Stimulated activated memory B cell treated with anti-CD40 and anti-IgM and Interleukin-4, amounts not matched to agents 10 μg/mL and 1 μg/mL and 100 μg/mL, for 72 hours (primary cell): ENCODE data around the gene COL24A1.
"Not testable (repeated sequence)": the region's sequence is repeated elsewhere in the genome, so short reads cannot be mapped to it uniquely, and the experiment has no call there.

Experiments used
- ATAC-seq: fragments of 150-1000 bp; cut with Tn5 transposase; 2 replicates; pipeline ENCODE4 v1.10.0; 2021
- H3K27ac Mint-ChIP-seq: one replicate; pipeline ENCODE4 v1.8.0; 2022; ENCODE audit warnings: mild to moderate bottlenecking, mixed read lengths
- H3K27me3 Mint-ChIP-seq: one replicate; pipeline ENCODE4 v1.8.0; 2022; ENCODE audit warnings: mixed read lengths
- H3K36me3 Mint-ChIP-seq: one replicate; pipeline ENCODE4 v1.8.0; 2022; ENCODE audit warnings: mixed read lengths
- H3K4me1 Mint-ChIP-seq: one replicate; pipeline ENCODE4 v1.8.0; 2022; ENCODE audit warnings: mixed read lengths
- H3K4me3 Mint-ChIP-seq: one replicate; pipeline ENCODE4 v1.8.0; 2022; ENCODE audit warnings: mild to moderate bottlenecking, moderate library complexity, mixed read lengths
- H3K9me3 Mint-ChIP-seq: one replicate; pipeline ENCODE4 v1.8.0; 2022; ENCODE audit warnings: mixed read lengths

The COL24A1 gene

GRCh38 chr1:85815906-85816305 is 340.7 kb downstream of the COL24A1 start:
- Mint-ChIP-seq H3K4me1 (no peaks in the 10 kb centered on the region), H3K9me3 (no peaks in the 10 kb centered on the region), H3K27ac (no peak overlapping the region), H3K36me3 (no peaks in the 10 kb centered on the region), H3K4me3 (no peak overlapping the region), H3K27me3 (no peaks in the 10 kb centered on the region)
- ATAC-seq = no peak

DNA sequence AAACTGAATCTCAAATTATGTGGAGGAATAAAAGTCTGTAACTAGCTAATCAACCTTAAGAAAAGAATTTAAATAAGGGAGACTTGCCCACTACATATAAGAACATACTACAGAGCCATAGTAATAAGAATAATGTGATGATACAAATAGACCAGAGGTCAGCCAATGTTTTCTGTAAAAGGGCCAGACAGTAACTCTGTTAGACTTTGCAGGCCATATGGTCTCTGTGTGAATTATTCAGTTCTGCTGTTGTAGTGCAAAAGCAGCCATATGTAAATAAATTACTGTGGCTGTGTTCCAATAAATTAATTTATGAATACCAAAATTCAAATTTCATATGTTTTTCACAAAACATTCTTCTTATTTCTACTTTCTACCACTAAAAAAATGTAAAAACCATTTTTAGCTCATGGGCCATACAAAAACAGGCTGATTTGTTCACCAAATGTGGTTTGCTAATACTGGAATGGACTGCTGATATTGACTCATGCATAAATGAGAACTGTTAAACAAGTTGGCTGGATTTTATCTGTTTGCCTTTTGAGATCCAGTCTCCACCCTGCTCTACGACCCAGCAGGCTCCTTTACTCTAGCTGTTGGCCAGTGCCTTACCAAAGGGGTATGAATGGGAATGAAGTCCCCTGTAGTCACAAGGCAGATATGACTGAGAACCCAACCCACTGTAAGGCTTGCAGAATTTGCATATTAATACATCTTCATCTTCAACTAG is 350.2 kb downstream of the COL24A1 start:
- no peak for ATAC-seq
- no peaks in the 10 kb centered on the region for H3K4me1 Mint-ChIP-seq
- no peaks in the 10 kb centered on the region for H3K36me3 Mint-ChIP-seq
- H3K9me3 Mint-ChIP-seq = peaks cover 7% of the 10 kb centered on the region
- no peak overlapping the region for H3K4me3 Mint-ChIP-seq
- H3K27me3 Mint-ChIP-seq = peaks cover 22% of the 10 kb centered on the region
- no peak overlapping the region for H3K27ac Mint-ChIP-seq

DNA sequence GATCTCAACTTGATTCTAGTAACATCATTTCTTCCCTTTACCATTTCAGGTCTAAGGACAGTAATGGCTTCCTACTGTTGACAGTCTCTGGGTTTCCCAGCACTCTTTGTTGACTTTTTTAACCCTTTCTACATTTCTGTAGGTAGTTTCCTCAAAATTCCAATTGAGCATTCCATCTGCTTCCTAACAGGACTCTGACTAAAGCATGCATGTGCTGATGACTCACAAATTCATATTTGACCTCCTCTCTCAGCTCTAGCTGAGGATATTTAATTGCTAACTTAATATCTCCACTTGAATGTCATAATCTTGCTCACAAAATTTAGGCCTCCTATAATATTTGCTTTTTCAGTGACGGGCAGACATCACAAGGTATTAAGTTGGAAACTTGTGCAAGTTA is 355.1 kb downstream of the COL24A1 start:
- Mint-ChIP-seq H3K36me3 (no peaks in the 10 kb centered on the region), H3K27ac (no peak overlapping the region), H3K4me1 (no peaks in the 10 kb centered on the region), H3K9me3 (peaks cover 3% of the 10 kb centered on the region), H3K4me3 (no peak overlapping the region), H3K27me3 (peaks cover 22% of the 10 kb centered on the region)
- ATAC-seq = no peak

- Mint-ChIP-seq H3K36me3 (no peaks in the 10 kb centered on the region), H3K9me3 (peaks cover 3% of the 10 kb centered on the region), H3K27me3 (peaks cover 22% of the 10 kb centered on the region), H3K4me1 (no peaks in the 10 kb centered on the region), H3K27ac (no peak overlapping the region), H3K4me3 (no peak overlapping the region)
- ATAC-seq = no peak
Measured at GRCh38 chr1:85799737-85800136, 356.8 kb downstream of the COL24A1 start.

DNA sequence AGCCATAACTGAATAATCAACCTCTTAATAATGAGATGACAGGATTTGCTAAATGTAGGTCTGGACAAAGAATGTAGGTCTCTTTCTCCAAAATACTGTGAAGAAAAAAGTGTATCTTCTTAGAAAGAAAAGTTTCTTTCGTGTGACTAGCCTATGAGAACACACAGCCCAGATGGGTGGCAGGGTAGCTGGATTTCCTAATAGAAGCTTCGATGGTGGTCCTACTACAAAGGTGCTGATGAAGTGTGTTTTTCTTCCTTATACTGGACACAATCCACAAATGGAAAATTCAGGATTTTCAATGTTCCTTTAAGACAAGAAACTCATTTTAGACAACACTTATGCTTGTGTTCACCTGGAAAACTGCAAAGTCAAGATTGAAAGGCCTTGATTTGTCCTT is 358.2 kb downstream of the COL24A1 start:
- no peak for ATAC-seq
- no peaks in the 10 kb centered on the region for H3K36me3 Mint-ChIP-seq
- H3K27ac Mint-ChIP-seq = no peak overlapping the region
- H3K27me3 Mint-ChIP-seq = peaks cover 19% of the 10 kb centered on the region
- no peak overlapping the region for H3K4me3 Mint-ChIP-seq
- H3K4me1 Mint-ChIP-seq = no peaks in the 10 kb centered on the region
- H3K9me3 Mint-ChIP-seq = no peaks in the 10 kb centered on the region

DNA sequence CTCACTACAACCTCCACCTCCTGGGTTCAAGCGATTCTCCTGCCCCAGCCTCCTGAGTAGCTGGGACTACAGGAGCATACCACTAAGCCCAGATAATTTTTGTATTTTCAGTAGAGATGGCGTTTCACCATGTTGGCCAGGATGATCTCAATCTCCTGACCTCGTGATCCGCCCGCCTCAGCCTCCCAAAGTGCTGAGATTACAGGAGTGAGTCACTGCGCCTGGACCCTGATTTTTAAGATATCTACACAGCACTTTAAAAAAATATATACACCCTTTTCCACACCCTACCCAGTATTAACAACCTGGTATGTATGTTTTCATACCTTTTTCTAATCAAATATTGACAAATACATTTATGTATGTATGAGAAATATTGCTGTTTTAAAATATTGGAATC is 379.6 kb downstream of the COL24A1 start:
- not testable (repeated sequence) for H3K27ac Mint-ChIP-seq, H3K27me3 Mint-ChIP-seq, H3K36me3 Mint-ChIP-seq, H3K9me3 Mint-ChIP-seq, H3K4me1 Mint-ChIP-seq, ATAC-seq, H3K4me3 Mint-ChIP-seq

DNA sequence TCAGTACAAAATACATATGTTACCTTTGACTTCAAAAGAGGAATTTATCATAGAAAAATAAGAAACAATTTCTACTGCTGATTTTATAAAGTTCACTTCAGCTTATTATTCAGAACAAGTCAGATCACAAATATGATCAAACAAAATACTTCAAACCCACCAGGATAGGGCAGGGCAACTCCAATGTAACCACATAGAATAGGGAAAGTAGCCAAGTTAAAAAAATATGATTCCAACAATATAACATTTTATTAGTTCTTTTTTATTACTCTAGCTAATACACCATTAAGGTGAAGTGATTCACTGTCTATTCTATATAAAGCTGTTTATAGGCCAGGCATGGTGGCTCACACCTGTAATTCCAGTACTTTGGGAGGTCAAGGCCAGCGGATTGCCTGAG is 393.8 kb downstream of the COL24A1 start:
- ATAC-seq = no peak
- Mint-ChIP-seq H3K27me3 (no peaks in the 10 kb centered on the region), H3K4me3 (no peak overlapping the region), H3K9me3 (no peaks in the 10 kb centered on the region), H3K4me1 (no peaks in the 10 kb centered on the region), H3K27ac (no peak overlapping the region), H3K36me3 (no peaks in the 10 kb centered on the region)

GRCh38 chr1:85756864-85757263 is 399.7 kb downstream of the COL24A1 start:
- Mint-ChIP-seq H3K27ac (no peak overlapping the region), H3K27me3 (no peaks in the 10 kb centered on the region)

DNA sequence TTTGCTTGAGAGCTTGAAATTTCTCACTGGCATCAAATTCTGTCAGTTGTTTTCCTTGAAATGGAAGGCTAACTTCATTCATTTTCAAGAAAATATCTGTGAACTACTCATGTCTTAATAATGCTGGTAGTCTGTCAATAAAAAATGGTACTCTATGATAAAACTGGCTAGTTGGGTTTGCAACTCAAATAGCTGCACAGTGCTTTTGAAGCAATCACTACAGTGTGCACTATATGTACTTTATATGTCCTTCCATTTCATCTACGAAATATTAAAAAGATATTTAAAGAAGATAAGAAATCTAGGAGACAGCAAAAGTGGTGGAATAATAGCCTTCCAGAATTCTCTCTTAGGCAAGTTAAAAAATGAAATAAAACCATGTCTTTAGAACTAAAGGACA is 408.5 kb downstream of the COL24A1 start:
- no peak overlapping the region for H3K4me3 Mint-ChIP-seq
- no peaks in the 10 kb centered on the region for H3K36me3 Mint-ChIP-seq
- no peaks in the 10 kb centered on the region for H3K4me1 Mint-ChIP-seq
- peaks cover 15% of the 10 kb centered on the region for H3K27me3 Mint-ChIP-seq
- H3K27ac Mint-ChIP-seq = no peak overlapping the region
- no peaks in the 10 kb centered on the region for H3K9me3 Mint-ChIP-seq
- no peak for ATAC-seq

More at GRCh38 chr1:85756864-85757263, 399.7 kb downstream of the COL24A1 start:
- peaks cover 3% of the 10 kb centered on the region for H3K9me3 Mint-ChIP-seq
- H3K4me1 Mint-ChIP-seq = no peaks in the 10 kb centered on the region
- ATAC-seq = no peak
- H3K36me3 Mint-ChIP-seq = no peaks in the 10 kb centered on the region
- no peak overlapping the region for H3K4me3 Mint-ChIP-seq

DNA sequence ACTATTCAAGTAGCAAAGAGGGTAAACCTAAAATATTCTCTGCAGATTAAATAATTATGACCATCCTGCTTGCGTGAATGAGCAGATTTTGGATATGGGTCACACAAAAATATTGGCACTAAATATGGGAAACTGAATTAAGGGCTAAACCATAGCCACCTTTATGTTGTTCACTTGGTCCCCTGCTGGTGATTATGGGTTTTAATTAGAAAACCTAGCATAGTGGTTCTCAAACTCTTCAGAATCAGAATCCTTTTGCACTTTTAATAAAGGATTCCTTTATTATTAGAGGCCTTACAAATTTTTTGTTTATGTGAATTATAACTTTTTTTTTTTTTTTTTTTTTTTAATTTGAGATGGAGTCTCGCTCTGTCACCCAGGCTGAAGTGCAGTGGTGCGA is 409.8 kb downstream of the COL24A1 start:
- H3K27me3 Mint-ChIP-seq = peaks cover 28% of the 10 kb centered on the region
- H3K9me3 Mint-ChIP-seq = no peaks in the 10 kb centered on the region
- no peak overlapping the region for H3K4me3 Mint-ChIP-seq

DNA sequence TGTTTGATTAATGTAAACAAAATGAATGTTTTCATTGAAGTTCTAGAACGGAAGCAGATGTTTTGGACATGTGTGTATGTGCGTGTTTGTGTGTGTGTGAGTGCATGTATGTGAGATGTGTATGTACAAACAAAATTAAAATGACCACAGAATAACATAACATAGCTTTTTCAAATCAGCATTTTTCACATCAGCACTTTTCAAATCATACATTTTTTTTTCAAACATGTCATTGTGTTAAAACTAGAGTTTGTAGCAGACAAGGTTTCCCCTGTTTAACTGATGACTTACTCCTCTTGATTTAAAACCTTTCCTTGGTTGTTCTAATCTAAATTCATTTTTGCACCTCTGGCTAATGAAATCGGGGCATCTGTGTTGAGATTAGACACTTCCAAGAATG is 412.8 kb downstream of the COL24A1 start:
- H3K4me1 Mint-ChIP-seq = no peaks in the 10 kb centered on the region
- no peak overlapping the region for H3K4me3 Mint-ChIP-seq
- no peak for ATAC-seq
- H3K27ac Mint-ChIP-seq = no peak overlapping the region
- H3K36me3 Mint-ChIP-seq = no peaks in the 10 kb centered on the region
- no peaks in the 10 kb centered on the region for H3K9me3 Mint-ChIP-seq
- peaks cover 28% of the 10 kb centered on the region for H3K27me3 Mint-ChIP-seq

More for the DNA sequence above, 409.8 kb downstream of the COL24A1 start:
- Mint-ChIP-seq H3K36me3 (no peaks in the 10 kb centered on the region), H3K4me1 (no peaks in the 10 kb centered on the region), H3K27ac (no peak overlapping the region)
- ATAC-seq = no peak

- Mint-ChIP-seq H3K9me3 (no peaks in the 10 kb centered on the region), H3K4me1 (no peaks in the 10 kb centered on the region), H3K27me3 (peaks cover 8% of the 10 kb centered on the region), H3K36me3 (no peaks in the 10 kb centered on the region), H3K27ac (no peak overlapping the region), H3K4me3 (no peak overlapping the region)
- ATAC-seq = no peak
Measured at GRCh38 chr1:85734931-85735330, 421.6 kb downstream of the COL24A1 start.

DNA sequence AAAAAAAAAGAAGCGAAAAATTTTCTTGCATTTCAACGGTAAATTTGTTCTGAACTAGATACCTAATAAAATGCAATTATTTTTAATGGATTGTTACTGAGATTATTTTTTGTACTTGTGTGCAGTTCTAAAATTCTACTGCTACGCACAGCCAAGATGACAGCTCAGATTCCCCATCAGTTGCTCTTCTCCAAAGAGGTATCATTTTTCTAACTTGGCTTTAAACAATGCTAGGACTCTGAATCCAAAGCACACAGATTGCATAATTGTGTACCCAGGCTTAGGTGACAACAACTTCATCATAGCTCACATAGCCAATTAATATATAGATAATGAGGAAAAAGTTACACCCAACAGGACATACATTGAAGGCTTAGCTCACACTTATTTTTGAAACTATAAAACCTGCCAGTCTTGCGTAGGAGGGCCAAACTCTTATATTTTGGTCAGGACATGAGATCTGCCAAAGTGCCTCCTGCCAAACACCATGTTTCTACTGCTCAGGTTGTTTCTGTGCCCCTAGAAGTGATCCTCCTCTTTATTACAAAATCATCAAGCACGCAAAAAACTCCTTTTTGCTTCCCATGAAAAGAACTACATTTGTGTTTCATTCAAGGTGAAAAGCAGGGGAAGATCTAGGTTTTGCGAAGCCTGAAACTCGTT is 437.8 kb downstream of the COL24A1 start:
- Mint-ChIP-seq H3K27ac (no peak overlapping the region), H3K4me3 (no peak overlapping the region), H3K36me3 (peaks cover 5% of the 10 kb centered on the region), H3K4me1 (no peaks in the 10 kb centered on the region), H3K9me3 (peaks cover 18% of the 10 kb centered on the region), H3K27me3 (peaks cover 36% of the 10 kb centered on the region)
- ATAC-seq = no peak

GRCh38 chr1:85714418-85715114 is 442.0 kb downstream of the COL24A1 start:
- not testable (repeated sequence) for H3K27ac Mint-ChIP-seq, ATAC-seq, H3K36me3 Mint-ChIP-seq, H3K4me3 Mint-ChIP-seq, H3K9me3 Mint-ChIP-seq, H3K4me1 Mint-ChIP-seq
- H3K27me3 Mint-ChIP-seq = peaks cover 32% of the 10 kb centered on the region

GRCh38 chr1:85708829-85709227 is 447.7 kb downstream of the COL24A1 start:
- no peak overlapping the region for H3K27ac Mint-ChIP-seq
- H3K27me3 Mint-ChIP-seq = peaks cover 12% of the 10 kb centered on the region
- no peak for ATAC-seq
- H3K4me1 Mint-ChIP-seq = peaks cover 4% of the 10 kb centered on the region
- H3K4me3 Mint-ChIP-seq = no peak overlapping the region
- H3K9me3 Mint-ChIP-seq = peaks cover under 1% of the 10 kb centered on the region
- peaks cover 21% of the 10 kb centered on the region for H3K36me3 Mint-ChIP-seq
